T-helper 2 cell (primary cell): ENCODE measurements around the gene MLPH.

ENCODE experiments used
- DNase-seq, 5 experiments: peaks; one replicate each; pipeline versions ENCODE4 v3.0.0 to v3.0.0-alpha.2; 2012 to 2022
- total RNA-seq, 2 donors: gene quantifications; one replicate each; lab custom pipeline; 2026; lab: John Stamatoyannopoulos, UW

MLPH gene
- 0 to 0.07 reads per million in 2 donors for total RNA-seq

GRCh38 chr2:237486819-237487448, at the start of gene MLPH:
TSS of gene MLPH (plus strand) at chr2:237487251. CDS start at chr2:237493427, 6,176 bp downstream.
- no peak for DNase-seq

- DNase-seq = no peak
These were observed 49.5 kb upstream of the MLPH start for GRCh38 chr2:237437566-237437965.

- DNase-seq = no peak
These were observed 48.7 kb upstream of the MLPH start for GRCh38 chr2:237438080-237438940.

DNA sequence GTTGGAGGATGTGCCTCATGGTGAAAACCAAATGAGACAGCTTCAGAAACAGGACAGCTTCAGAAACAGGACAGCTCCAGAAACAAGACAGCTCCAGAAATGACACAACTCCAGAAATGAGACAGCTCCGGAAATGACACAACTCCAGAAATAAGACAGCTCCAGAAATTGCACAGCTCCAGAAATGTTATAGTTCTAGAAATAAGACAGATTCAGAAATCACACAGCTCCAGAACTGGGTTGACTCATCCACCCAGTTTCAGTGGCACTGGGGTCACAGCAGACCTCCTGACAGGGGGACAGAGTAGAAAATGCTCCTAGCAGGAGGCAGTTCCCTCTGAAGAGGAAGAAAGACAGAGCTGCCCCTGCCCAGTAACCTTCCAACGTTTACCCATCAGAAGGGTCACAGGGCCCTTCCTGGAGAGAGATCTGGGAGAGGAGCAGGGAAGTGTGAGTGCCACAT, 46.2 kb upstream of the MLPH start:
- peak in 2 of 5 experiments; percentile 43 to 91 for DNase-seq

DNA sequence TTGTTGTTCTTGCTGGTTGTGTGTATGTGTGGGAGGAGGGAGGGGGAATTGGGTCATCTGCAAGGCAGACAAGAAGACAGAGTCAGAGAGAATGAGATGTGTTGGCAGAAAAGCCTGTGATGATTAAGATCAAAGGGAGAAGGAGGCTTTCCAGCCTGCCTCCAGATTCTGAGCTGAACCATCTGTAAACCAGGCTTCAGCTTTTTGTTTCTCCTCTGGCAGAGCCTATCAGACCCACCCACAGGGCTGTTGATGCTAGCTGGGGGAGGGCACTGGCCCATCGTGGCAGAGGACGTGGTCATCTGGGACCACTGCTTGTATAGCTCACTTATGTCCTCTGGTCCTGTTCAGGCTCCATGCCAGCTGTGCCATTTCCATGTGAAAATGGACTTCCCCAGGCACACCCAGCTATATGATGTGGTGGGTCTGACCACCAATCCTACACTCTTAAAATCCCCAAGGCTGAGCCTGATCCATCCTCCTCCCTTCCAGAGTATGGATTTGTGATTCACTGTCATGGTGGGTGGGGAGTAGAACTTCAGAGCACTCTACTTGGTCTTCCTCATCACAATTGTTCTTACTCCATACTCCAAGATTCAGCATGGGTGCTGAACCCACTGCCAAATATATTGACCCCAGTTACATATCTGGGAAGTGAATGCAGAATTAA, 45.3 kb upstream of the MLPH start:
- DNase-seq = peak in 1 of 5 experiments; percentile 41

GRCh38 chr2:237444071-237444470, 43.0 kb upstream of the MLPH start:
- no peak for DNase-seq

GRCh38 chr2:237445611-237446337, 41.3 kb upstream of the MLPH start:
- DNase-seq = no peak

- no peak for DNase-seq
These were observed 40.7 kb upstream of the MLPH start for GRCh38 chr2:237446338-237446665.

DNA sequence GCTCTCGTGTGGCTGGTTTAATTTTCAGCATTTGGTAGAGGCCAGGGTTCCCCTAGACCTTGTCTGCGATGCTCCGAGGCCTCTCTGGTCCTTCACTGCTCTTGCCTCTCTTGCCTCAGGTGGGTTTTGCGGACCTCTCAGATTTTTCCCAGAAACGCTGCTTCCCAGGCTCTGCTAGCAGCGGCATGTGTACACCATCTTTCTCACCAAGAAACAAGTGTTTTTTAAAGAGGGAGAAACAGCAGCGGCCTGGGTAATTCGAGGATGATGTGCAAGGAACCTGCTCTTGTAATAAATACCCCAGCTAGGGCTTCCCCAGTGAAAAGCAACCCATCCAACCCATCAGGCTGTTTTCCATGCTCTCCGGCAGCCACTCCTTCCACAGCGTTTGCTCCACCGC, 39.6 kb upstream of the MLPH start:
- DNase-seq = no peak

DNA sequence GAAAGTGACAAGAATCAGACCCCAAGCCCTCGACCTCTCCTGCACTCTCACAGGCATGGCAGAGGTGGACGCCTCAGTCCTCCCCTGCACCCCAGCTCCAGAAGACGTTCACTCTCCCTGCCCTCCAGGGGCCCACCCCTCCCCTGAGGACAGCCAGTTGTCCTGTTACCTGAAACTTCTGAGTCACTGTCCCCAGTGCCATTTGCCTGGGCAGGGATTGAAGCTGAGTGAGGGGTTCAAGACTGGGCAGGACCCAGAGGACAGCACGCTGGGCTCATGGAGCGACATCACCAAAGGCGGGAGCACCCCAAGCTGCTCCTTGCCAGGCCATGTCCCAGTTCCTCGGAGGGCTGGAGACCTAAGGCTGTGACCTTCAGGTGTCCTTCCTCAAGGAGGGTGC, 38.9 kb upstream of the MLPH start:
- DNase-seq = no peak

DNA sequence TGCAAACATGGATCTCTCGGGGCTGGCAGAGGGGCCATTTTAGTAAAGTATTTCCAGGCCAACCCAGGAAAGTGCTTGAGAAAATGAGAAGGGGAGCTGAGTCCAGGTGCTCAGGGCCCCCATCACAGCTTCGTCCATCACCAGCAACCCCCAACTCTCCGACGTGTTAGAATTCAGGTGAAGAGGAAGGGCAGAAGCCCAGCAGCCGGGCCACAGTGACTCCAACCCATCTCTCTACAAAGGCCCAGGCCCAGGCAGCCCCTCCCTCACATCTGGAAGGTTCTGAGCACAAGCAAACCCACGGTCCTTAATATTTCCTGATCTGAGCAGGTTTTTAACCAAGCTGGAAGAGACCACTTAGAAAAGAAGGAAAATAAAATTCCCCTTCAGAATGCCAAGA, 38.4 kb upstream of the MLPH start:
- DNase-seq = no peak

- no peak for DNase-seq
These were observed 37.7 kb upstream of the MLPH start for GRCh38 chr2:237449193-237449881.

- no peak for DNase-seq
These were observed 36.9 kb upstream of the MLPH start for GRCh38 chr2:237450108-237450507.

- no peak for DNase-seq
These were observed 36.5 kb upstream of the MLPH start for GRCh38 chr2:237450583-237450982.

GRCh38 chr2:237451643-237452469, 35.2 kb upstream of the MLPH start:
- no peak for DNase-seq

- DNase-seq = no peak
These were observed 34.2 kb upstream of the MLPH start for GRCh38 chr2:237452861-237453260.

GRCh38 chr2:237453671-237454070, 33.4 kb upstream of the MLPH start:
- no peak for DNase-seq

DNA sequence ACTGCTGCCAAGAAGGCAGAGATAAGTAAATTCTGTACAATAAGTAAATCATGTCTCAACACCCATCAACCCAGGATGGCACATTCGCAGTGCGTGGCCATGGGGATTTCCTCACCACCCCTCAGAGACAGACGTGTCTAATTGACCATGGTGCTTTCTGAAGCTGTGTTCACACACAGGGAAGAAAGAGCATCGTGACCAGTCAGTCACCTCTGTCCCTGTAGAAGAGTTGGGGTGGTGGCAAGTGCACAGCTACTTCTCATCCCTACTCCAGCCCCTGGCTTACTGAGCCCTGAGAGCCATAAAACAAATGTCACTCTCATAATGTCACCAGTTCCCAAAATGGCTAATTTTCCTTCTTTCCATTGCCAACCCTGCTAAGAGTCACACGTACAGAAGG, 31.3 kb upstream of the MLPH start:
- DNase-seq = no peak

- no peak for DNase-seq
These were observed 30.7 kb upstream of the MLPH start for GRCh38 chr2:237456200-237456843.

GRCh38 chr2:237457388-237457941, 29.6 kb upstream of the MLPH start:
- DNase-seq = no peak
